ENCODE results near the gene KIF1A.

KIF1A gene

DNA sequence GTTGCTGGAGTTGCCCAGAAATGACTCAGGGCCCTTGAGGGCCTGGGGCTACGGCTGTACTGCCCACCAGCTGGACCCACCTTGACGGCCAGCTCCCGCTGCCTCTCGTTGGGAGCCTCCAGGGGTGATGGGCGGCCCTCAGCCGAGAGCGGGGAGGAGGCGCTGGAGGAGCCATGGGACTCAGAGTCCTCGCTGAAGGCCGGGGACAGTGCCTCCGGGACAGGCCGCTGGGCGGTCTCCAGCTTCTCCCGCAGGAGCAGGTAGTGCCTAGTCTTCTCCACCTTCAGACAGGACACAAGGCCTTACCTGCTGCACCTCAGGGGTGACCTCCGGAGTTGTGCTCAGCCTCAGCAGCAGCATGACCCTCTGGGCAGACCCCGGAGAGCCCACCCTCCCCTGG, 97.6 kb downstream of the KIF1A start:
- TF ChIP-seq REST (IDR thresholded peaks at IDR 0.05; ENCODE audit: insufficient replicate concordance, low read depth) (no peak), POLR2AphosphoS5 (IDR thresholded peaks at IDR 0.05; ENCODE audit: low read depth) (no peak), GABPA (IDR thresholded peaks at IDR 0.05; ENCODE audit: low read depth) (no peak), SPI1 (IDR thresholded peaks at IDR 0.05; ENCODE audit: borderline replicate concordance, low read depth) (no peak)
- TF ChIP-seq, protein P1, sequence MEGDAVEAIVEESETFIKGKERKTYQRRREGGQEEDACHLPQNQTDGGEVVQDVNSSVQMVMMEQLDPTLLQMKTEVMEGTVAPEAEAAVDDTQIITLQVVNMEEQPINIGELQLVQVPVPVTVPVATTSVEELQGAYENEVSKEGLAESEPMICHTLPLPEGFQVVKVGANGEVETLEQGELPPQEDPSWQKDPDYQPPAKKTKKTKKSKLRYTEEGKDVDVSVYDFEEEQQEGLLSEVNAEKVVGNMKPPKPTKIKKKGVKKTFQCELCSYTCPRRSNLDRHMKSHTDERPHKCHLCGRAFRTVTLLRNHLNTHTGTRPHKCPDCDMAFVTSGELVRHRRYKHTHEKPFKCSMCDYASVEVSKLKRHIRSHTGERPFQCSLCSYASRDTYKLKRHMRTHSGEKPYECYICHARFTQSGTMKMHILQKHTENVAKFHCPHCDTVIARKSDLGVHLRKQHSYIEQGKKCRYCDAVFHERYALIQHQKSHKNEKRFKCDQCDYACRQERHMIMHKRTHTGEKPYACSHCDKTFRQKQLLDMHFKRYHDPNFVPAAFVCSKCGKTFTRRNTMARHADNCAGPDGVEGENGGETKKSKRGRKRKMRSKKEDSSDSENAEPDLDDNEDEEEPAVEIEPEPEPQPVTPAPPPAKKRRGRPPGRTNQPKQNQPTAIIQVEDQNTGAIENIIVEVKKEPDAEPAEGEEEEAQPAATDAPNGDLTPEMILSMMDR (IDR thresholded peaks at IDR 0.05; ENCODE audit: insufficient read depth, low read length): no peak
- Histone ChIP-seq H3K4me3 (replicated peaks; ENCODE audit: insufficient read depth, low read length) (no peak overlapping the region), H3K27me3 (ENCODE audit: insufficient read depth, poor library complexity, severe bottlenecking) (no peaks in the 10 kb centered on the region), H3K27ac (replicated peaks) (no peak overlapping the region)
- DNase-seq (ENCODE audit: low read depth in 1 of 2, low spot score in 1 of 2): no peak

DNA sequence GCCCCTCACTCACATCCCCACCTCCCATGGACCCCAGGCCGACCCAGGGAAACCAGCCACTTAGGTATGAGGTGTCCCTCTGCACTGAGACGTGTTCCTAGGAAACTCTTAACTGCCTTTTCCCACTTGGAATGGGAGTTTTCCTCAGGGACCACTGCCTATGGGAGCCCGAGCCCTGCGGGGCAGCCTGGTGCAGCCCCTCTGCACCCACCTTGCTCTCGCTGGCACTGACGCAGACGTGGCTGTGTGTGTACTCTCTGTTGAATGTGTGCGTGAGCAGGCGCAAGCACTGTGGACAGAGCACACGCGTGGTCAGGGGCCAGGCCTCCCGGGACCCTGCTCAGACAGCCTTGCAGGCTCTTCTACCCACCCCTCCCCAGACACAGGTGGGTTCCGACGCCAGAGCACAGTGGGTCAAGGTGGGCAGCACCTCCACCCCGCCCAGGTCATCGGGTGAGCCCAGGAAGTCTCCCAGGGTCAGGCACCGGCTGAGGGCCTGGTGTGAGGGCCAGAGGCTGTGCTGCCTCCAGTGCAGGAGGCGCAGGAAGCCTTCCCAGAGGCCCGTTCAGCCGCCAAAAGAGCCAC, 98.3 kb downstream of the KIF1A start:
- Histone ChIP-seq H3K4me3 (replicated peaks; ENCODE audit: insufficient read depth, low read length) (no peak overlapping the region), H3K27ac (replicated peaks) (no peak overlapping the region), H3K27me3 (ENCODE audit: insufficient read depth, poor library complexity, severe bottlenecking) (no peaks in the 10 kb centered on the region)
- TF ChIP-seq REST (IDR thresholded peaks at IDR 0.05; ENCODE audit: insufficient replicate concordance, low read depth) (no peak), POLR2AphosphoS5 (IDR thresholded peaks at IDR 0.05; ENCODE audit: low read depth) (no peak), GABPA (IDR thresholded peaks at IDR 0.05; ENCODE audit: low read depth) (no peak), SPI1 (IDR thresholded peaks at IDR 0.05; ENCODE audit: borderline replicate concordance, low read depth) (no peak)
- TF ChIP-seq, protein P1 (IDR thresholded peaks at IDR 0.05; ENCODE audit: insufficient read depth, low read length): no peak
- no peak for DNase-seq (ENCODE audit: low read depth in 1 of 2, low spot score in 1 of 2)

DNA sequence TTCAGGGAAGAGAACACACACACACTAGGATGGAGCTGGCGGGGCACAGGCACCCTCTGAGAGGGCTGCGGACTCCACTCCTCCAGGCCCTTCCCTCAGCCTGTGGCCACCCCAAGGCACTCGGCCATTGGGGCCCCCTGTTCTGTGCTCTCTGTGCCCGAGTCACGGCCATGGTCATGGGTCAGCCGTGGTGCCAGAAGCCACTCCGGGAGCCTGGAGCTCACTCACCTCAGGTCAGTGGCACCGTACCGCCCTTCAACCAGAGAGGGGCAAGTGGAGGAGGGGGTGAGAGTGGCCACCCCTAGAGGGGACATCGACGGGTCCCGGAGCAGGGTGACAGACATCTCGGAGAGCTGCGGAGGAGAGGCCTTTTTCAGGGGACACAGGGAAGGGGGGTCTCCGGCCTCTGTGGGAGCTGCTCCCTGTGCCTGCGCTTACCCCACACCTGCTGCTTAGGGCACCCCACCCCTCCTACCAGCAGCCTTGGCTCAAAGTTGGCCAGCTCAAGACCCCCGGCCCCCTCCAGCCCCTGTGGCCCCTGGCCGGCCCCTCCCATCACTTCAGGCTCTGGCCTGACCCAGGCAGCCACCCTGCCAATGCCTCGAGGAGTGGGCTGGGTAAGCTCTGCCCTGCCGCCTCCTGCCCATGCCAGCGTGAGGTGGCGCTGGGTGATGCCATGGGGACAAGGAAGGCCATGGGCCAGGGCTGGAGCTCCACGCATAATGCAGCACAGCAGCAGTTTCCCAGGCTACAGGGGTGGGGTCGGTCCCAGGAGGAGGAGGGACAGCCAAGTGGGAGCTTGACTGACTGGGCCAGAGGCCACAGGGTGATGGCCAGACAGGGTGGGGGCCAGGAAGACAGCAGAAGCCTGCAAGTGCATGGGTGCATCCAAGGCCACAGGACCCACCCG, 99.1 kb downstream of the KIF1A start:
- Histone ChIP-seq H3K4me3 (replicated peaks; ENCODE audit: insufficient read depth, low read length) (no peak overlapping the region), H3K27ac (replicated peaks) (no peak overlapping the region), H3K27me3 (ENCODE audit: insufficient read depth, poor library complexity, severe bottlenecking) (no peaks in the 10 kb centered on the region)
- TF ChIP-seq, protein P1 (IDR thresholded peaks at IDR 0.05; ENCODE audit: insufficient read depth, low read length): no peak
- TF ChIP-seq SPI1 (IDR thresholded peaks at IDR 0.05; ENCODE audit: borderline replicate concordance, low read depth) (no peak), REST (IDR thresholded peaks at IDR 0.05; ENCODE audit: insufficient replicate concordance, low read depth) (no peak), GABPA (IDR thresholded peaks at IDR 0.05; ENCODE audit: low read depth) (no peak), POLR2AphosphoS5 (IDR thresholded peaks at IDR 0.05; ENCODE audit: low read depth) (no peak)
- DNase-seq (ENCODE audit: low read depth in 1 of 2, low spot score in 1 of 2): no peak

Data from HL-60 (cell line).